ENCODE results near the gene COQ3.

Gene COQ3

DNA sequence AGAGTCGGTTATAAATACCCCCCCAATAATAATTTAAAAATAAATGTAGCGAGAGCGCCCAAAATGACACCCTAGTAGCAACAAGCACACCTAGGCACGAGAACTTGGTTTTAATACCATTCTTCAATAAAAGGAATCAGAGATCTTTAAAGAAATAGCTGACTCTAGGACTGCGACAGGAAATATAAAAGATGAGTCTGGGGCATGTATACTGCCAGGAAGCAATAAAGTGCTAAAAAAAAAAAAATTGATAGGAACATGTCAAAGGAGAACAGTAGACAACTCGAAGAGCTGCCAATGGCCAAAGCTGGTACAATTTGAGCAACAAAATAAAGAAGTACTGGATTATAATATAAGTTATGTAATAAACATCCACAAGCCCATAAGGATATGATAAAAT lies 28.9 kb upstream of the COQ3 start:
- H3K79me2 ChIP-seq (ENCODE audit: insufficient read depth, low read length): peaks cover 86% of the 10 kb centered on the region
- peaks cover 57% of the 10 kb centered on the region for H4K20me1 ChIP-seq (ENCODE audit: low read depth, low read length)
- TF ChIP-seq EZH2phosphoT487 (conservative IDR thresholded peaks at IDR 0.05; ENCODE audit: low read length): no peak
- TF ChIP-seq, protein P1, sequence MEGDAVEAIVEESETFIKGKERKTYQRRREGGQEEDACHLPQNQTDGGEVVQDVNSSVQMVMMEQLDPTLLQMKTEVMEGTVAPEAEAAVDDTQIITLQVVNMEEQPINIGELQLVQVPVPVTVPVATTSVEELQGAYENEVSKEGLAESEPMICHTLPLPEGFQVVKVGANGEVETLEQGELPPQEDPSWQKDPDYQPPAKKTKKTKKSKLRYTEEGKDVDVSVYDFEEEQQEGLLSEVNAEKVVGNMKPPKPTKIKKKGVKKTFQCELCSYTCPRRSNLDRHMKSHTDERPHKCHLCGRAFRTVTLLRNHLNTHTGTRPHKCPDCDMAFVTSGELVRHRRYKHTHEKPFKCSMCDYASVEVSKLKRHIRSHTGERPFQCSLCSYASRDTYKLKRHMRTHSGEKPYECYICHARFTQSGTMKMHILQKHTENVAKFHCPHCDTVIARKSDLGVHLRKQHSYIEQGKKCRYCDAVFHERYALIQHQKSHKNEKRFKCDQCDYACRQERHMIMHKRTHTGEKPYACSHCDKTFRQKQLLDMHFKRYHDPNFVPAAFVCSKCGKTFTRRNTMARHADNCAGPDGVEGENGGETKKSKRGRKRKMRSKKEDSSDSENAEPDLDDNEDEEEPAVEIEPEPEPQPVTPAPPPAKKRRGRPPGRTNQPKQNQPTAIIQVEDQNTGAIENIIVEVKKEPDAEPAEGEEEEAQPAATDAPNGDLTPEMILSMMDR (IDR thresholded peaks at IDR 0.05; ENCODE audit: insufficient read depth, low read length, poor library complexity, severe bottlenecking): no peak
- H2AFZ ChIP-seq (ENCODE audit: low read depth, low read length, severe bottlenecking): no peak overlapping the region
- H3K4me3 ChIP-seq (ENCODE audit: insufficient read depth, low read length, poor library complexity, severe bottlenecking): no peak overlapping the region
- H3K9me3 ChIP-seq (ENCODE audit: insufficient read depth, low read length): no peaks in the 10 kb centered on the region
- H3K27me3 ChIP-seq (ENCODE audit: low read length): no peaks in the 10 kb centered on the region
- no peak overlapping the region for H3K27ac ChIP-seq (ENCODE audit: low read depth, low read length)
- no peaks in the 10 kb centered on the region for H3K9me2 ChIP-seq (replicated peaks; ENCODE audit: insufficient read depth, low read length)
- H3F3A ChIP-seq (ENCODE audit: insufficient read depth): no peaks in the 10 kb centered on the region
- H3K4me2 ChIP-seq (ENCODE audit: low read depth, low read length, poor library complexity, severe bottlenecking): peak overlapping the region; percentile 76
- no peak overlapping the region for H3K9ac ChIP-seq (ENCODE audit: low read length)
- H3K36me3 ChIP-seq (ENCODE audit: low read length): peaks cover 14% of the 10 kb centered on the region; the same call in 1 of the 2 replicates

DNA sequence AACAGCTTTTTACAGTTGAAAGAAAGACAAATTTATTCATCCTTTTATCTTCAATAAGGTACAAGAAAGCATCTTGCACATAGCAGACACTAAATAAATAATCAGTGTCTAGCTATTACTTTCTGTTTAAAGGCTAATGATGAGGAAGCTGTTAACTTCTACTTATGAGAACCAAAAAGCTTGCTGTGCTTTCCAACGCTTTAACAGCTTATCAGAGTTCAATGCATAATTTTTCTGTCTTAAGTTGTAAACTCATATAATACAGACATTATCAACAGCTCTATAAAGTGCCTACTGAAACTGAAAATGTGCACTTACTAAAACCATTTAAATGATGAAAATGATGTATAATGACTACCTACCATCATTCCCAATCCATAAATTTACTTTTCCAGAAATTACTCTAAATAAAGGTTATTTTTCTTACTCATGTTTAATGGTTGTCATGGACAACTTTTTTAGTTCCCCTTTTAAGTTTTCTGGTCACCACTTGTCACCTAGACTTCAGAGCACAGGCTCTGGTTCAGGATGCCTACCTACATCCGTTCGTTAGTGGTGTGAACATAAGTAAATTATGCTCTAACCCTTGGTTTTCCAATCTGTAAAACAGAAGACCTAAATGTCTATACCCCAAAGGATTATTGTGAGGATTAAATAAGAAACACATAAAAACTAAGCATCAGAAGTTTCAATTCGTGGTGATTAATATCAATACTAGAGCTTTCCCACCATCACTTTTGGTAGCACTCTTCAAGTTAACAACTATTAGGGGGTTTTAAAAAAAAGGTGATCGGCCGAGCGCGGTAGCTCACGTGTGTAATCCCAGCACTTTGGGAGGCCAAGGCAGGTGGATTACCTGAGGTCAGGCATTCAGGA lies 23.1 kb upstream of the COQ3 start:
- H3K27ac ChIP-seq (ENCODE audit: low read depth, low read length): no peak overlapping the region
- H3K4me2 ChIP-seq (ENCODE audit: low read depth, low read length, poor library complexity, severe bottlenecking): no peak overlapping the region
- no peak overlapping the region for H3K4me3 ChIP-seq (ENCODE audit: insufficient read depth, low read length, poor library complexity, severe bottlenecking)
- no peak for TF ChIP-seq EZH2phosphoT487 (conservative IDR thresholded peaks at IDR 0.05; ENCODE audit: low read length)
- TF ChIP-seq, protein P1 (IDR thresholded peaks at IDR 0.05; ENCODE audit: insufficient read depth, low read length, poor library complexity, severe bottlenecking): no peak
- H3K9me2 ChIP-seq (replicated peaks; ENCODE audit: insufficient read depth, low read length): no peaks in the 10 kb centered on the region
- H3F3A ChIP-seq (ENCODE audit: insufficient read depth): no peaks in the 10 kb centered on the region; the same call in 1 of the 2 replicates
- no peak overlapping the region for H2AFZ ChIP-seq (ENCODE audit: low read depth, low read length, severe bottlenecking)
- peaks cover 100% of the 10 kb centered on the region for H3K79me2 ChIP-seq (ENCODE audit: insufficient read depth, low read length)
- H3K9me3 ChIP-seq (ENCODE audit: insufficient read depth, low read length): no peaks in the 10 kb centered on the region
- peaks cover 70% of the 10 kb centered on the region for H4K20me1 ChIP-seq (ENCODE audit: low read depth, low read length)
- peaks cover 34% of the 10 kb centered on the region for H3K36me3 ChIP-seq (ENCODE audit: low read length)
- H3K9ac ChIP-seq (ENCODE audit: low read length): no peak overlapping the region
- H3K27me3 ChIP-seq (ENCODE audit: low read length): no peaks in the 10 kb centered on the region

DNA sequence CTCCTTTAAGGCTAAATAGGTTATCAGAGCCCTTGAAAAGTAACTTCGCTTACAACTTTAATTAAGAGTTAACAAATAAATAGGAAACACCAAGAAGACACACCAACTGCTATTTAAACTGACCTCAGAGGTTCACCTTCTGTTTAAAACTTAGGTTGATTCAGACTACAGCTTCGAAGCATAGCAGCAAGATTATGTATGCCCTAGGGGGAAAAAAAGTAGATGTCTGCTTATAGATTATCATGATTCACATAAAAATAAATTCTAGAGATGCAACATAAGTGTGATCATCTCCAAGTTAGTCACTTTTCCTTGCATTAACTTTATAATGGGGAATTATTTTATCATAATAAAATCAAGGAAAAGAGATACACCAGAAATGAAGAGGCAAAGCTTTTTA lies 22.2 kb upstream of the COQ3 start:
- Histone ChIP-seq H3K9me3 (ENCODE audit: insufficient read depth, low read length) (no peaks in the 10 kb centered on the region), H3K4me3 (ENCODE audit: insufficient read depth, low read length, poor library complexity, severe bottlenecking) (no peak overlapping the region), H3K9ac (ENCODE audit: low read length) (no peak overlapping the region), H3K4me2 (ENCODE audit: low read depth, low read length, poor library complexity, severe bottlenecking) (no peak overlapping the region), H3K27me3 (ENCODE audit: low read length) (no peaks in the 10 kb centered on the region), H2AFZ (ENCODE audit: low read depth, low read length, severe bottlenecking) (no peak overlapping the region), H3K27ac (ENCODE audit: low read depth, low read length) (no peak overlapping the region), H3K9me2 (replicated peaks; ENCODE audit: insufficient read depth, low read length) (no peaks in the 10 kb centered on the region), H3F3A (ENCODE audit: insufficient read depth) (no peaks in the 10 kb centered on the region; the same call in 1 of the 2 replicates), H3K36me3 (ENCODE audit: low read length) (peaks cover 35% of the 10 kb centered on the region), H3K79me2 (ENCODE audit: insufficient read depth, low read length) (peaks cover 100% of the 10 kb centered on the region), H4K20me1 (ENCODE audit: low read depth, low read length) (peaks cover 61% of the 10 kb centered on the region)
- TF ChIP-seq, protein P1 (IDR thresholded peaks at IDR 0.05; ENCODE audit: insufficient read depth, low read length, poor library complexity, severe bottlenecking): no peak
- no peak for TF ChIP-seq EZH2phosphoT487 (conservative IDR thresholded peaks at IDR 0.05; ENCODE audit: low read length)

Data from SU-DHL-6 (cell line).